Measurements from ENCODE around the gene BCAN. TPM values are rescaled to one million over a fixed set of nuclear protein-coding genes. Genes with fewer than 3 reads are reported as not detected.

The BCAN gene
- total RNA-seq, 1 experiment from 2014 or later: 0.37 TPM

DNA sequence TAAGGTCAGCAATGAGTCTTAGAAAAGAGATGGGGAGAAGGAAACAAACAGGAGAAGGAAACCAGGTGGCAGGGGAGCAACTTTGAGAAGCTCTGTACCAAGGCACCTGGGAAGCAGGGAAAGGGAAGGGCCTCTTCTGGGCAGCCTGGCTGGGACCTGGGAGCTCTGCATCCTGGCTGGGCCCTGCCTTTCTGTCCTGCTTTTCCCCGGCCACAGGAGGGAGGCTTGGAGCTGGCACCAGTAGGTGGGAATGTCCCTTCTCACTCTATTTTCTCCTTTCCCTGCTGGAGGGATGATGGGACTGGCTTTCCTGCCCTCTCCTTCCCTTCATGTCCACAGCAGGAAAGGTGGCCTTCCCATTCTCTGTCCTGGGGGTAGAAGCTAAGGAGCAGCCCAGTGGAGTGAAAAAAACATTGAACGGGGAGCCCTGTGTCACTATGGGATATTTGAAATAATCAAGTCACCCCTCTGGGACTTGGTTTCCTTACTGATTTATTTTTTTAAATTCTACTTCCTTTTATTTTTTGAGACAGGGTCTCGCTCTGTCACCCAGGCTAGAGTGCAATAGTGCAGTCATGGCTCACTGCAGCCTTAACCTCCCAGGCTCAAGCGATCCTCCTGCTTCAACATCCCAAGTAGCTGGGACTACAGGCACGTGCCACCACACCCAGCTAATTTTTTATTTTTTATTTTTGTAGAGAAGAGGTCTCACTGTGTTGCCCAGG is 40.4 kb downstream of the BCAN start:
- Mint-ChIP-seq H3K4me1 (ENCODE audit: insufficient read depth, unreplicated experiment) (peaks cover 23% of the 10 kb centered on the region), H3K27ac (ENCODE audit: low read depth, unreplicated experiment) (no peak overlapping the region), H3K27me3 (ENCODE audit: insufficient read depth, unreplicated experiment) (peaks cover 27% of the 10 kb centered on the region), H3K36me3 (ENCODE audit: insufficient read depth, unreplicated experiment) (peaks cover 5% of the 10 kb centered on the region), H3K9me3 (ENCODE audit: unreplicated experiment) (no peaks in the 10 kb centered on the region), H3K4me3 (ENCODE audit: unreplicated experiment) (no peak overlapping the region)
- ChIA-PET POLR2A (interaction anchor here (0.6 to 1.6 kb wide), 3 partner anchors 21 to 162 kb away, joined by 3 to 6 read pairs (median 4); no protein-coding TSS in a partner anchor), CTCF (interaction anchor here (0.5 to 47.2 kb wide), 19 partner anchors 7 to 337 kb away, joined by 3 to 2415 read pairs (median 4); partner anchors contain the start of genes CRABP2, ISG20L2, METTL25B and MRPL24)
- no TSS peak for BruUV-seq (replicated peaks)
- TF ChIP-seq, protein P1, sequence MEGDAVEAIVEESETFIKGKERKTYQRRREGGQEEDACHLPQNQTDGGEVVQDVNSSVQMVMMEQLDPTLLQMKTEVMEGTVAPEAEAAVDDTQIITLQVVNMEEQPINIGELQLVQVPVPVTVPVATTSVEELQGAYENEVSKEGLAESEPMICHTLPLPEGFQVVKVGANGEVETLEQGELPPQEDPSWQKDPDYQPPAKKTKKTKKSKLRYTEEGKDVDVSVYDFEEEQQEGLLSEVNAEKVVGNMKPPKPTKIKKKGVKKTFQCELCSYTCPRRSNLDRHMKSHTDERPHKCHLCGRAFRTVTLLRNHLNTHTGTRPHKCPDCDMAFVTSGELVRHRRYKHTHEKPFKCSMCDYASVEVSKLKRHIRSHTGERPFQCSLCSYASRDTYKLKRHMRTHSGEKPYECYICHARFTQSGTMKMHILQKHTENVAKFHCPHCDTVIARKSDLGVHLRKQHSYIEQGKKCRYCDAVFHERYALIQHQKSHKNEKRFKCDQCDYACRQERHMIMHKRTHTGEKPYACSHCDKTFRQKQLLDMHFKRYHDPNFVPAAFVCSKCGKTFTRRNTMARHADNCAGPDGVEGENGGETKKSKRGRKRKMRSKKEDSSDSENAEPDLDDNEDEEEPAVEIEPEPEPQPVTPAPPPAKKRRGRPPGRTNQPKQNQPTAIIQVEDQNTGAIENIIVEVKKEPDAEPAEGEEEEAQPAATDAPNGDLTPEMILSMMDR (IDR thresholded peaks at IDR 0.05; ENCODE audit: unreplicated experiment): no peak
- intact Hi-C loops (cut with micrococcal nuclease): no loop called here
- DNase-seq (ENCODE audit: unreplicated experiment): no peak

GRCh38 chr1:156684227-156684782 is 42.4 kb downstream of the BCAN start:
- ChIA-PET CTCF (interaction anchor here (0.6 to 47.2 kb wide), 14 partner anchors 8 to 205 kb away, joined by 3 to 2415 read pairs (median 4); partner anchors contain the start of genes CRABP2, ISG20L2, METTL25B and NTRK1), POLR2A (interaction anchor here (0.6 to 9.7 kb wide), 5 partner anchors 12 to 63 kb away, joined by 3 to 187 read pairs (median 9); partner anchors contain the start of genes ISG20L2 and METTL25B)
- Mint-ChIP-seq H3K27ac (ENCODE audit: low read depth, unreplicated experiment) (no peak overlapping the region), H3K4me1 (ENCODE audit: insufficient read depth, unreplicated experiment) (peaks cover 16% of the 10 kb centered on the region), H3K4me3 (ENCODE audit: unreplicated experiment) (no peak overlapping the region), H3K27me3 (ENCODE audit: insufficient read depth, unreplicated experiment) (peaks cover 17% of the 10 kb centered on the region), H3K36me3 (ENCODE audit: insufficient read depth, unreplicated experiment) (no peaks in the 10 kb centered on the region), H3K9me3 (ENCODE audit: unreplicated experiment) (no peaks in the 10 kb centered on the region)
- peak; percentile 94 for DNase-seq (ENCODE audit: unreplicated experiment)
- intact Hi-C loops (cut with micrococcal nuclease): no loop called here
- BruUV-seq (replicated peaks): no TSS peak
- TF ChIP-seq, protein P1 (IDR thresholded peaks at IDR 0.05; ENCODE audit: unreplicated experiment): no peak

GRCh38 chr1:156689035-156689952 is 47.4 kb downstream of the BCAN start:
- no peaks in the 10 kb centered on the region for H3K9me3 Mint-ChIP-seq (ENCODE audit: unreplicated experiment)
- TF ChIP-seq, protein P1 (IDR thresholded peaks at IDR 0.05; ENCODE audit: unreplicated experiment): peak; percentile 97
- intact Hi-C loops (cut with micrococcal nuclease): loop anchor here (1.0 kb wide), 4 partner anchors 16 to 201 kb away; partner anchors contain the start of genes CRABP2 and NTRK1
- POLR2A ChIA-PET: interaction anchor here (0.6 to 9.7 kb wide), 14 partner anchors 10 to 238 kb away, joined by 3 to 187 read pairs (median 4); partner anchors contain the start of genes CRABP2, HDGF, ISG20L2 and METTL25B
- DNase-seq (ENCODE audit: unreplicated experiment): peak; percentile 92
- H3K4me3 Mint-ChIP-seq (ENCODE audit: unreplicated experiment): no peak overlapping the region
- no peaks in the 10 kb centered on the region for H3K36me3 Mint-ChIP-seq (ENCODE audit: insufficient read depth, unreplicated experiment)
- H3K27ac Mint-ChIP-seq (ENCODE audit: low read depth, unreplicated experiment): no peak overlapping the region
- peaks cover 32% of the 10 kb centered on the region for H3K4me1 Mint-ChIP-seq (ENCODE audit: insufficient read depth, unreplicated experiment)
- H3K27me3 Mint-ChIP-seq (ENCODE audit: insufficient read depth, unreplicated experiment): peaks cover 37% of the 10 kb centered on the region
- CTCF ChIA-PET: interaction anchor here (0.6 to 47.2 kb wide), 65 partner anchors 11 to 304 kb away, joined by 3 to 2415 read pairs (median 5); partner anchors contain the start of genes CRABP2, HDGF, INSRR and ISG20L2
- BruUV-seq (replicated peaks): no TSS peak
